ENCODE results near the gene GARIN1A.
"Not testable (repeated sequence)": the region's sequence is repeated elsewhere in the genome, so short reads cannot be mapped to it uniquely, and the experiment has no call there.

Gene GARIN1A

GRCh38 chr7:128683738-128684137, 11.6 kb downstream of the GARIN1A start:
- not testable (repeated sequence) for DNase-seq

GRCh38 chr7:128687131-128687530, 15.0 kb downstream of the GARIN1A start:
- no peak for DNase-seq

GRCh38 chr7:128688492-128688891, 16.4 kb downstream of the GARIN1A start:
- DNase-seq = no peak

- DNase-seq = not testable (repeated sequence)
Measured at GRCh38 chr7:128689161-128689935, 17.3 kb downstream of the GARIN1A start.

- DNase-seq = no peak
Measured at GRCh38 chr7:128691227-128691626, 19.1 kb downstream of the GARIN1A start.

- DNase-seq = no peak
Measured at GRCh38 chr7:128692623-128693270, 20.7 kb downstream of the GARIN1A start.

GRCh38 chr7:128693373-128694015, 21.4 kb downstream of the GARIN1A start:
- no peak for DNase-seq

- no peak for DNase-seq
Measured at GRCh38 chr7:128694738-128695137, 22.6 kb downstream of the GARIN1A start.

GRCh38 chr7:128697302-128697905, 25.3 kb downstream of the GARIN1A start:
- DNase-seq = no peak

- DNase-seq = no peak
Measured at GRCh38 chr7:128699196-128699712, 27.2 kb downstream of the GARIN1A start.

GRCh38 chr7:128699895-128700294, 27.8 kb downstream of the GARIN1A start:
- no peak for DNase-seq

- DNase-seq = no peak
Measured at GRCh38 chr7:128701062-128701785, 29.1 kb downstream of the GARIN1A start.

GRCh38 chr7:128703609-128704241, 31.6 kb downstream of the GARIN1A start:
- no peak for DNase-seq

- DNase-seq = no peak
Measured at GRCh38 chr7:128705891-128706333, 33.8 kb downstream of the GARIN1A start.

- DNase-seq = no peak
Measured at GRCh38 chr7:128707752-128708151, 35.7 kb downstream of the GARIN1A start.

GRCh38 chr7:128708235-128708634, 36.1 kb downstream of the GARIN1A start:
- DNase-seq = no peak

- DNase-seq = no peak
Measured at GRCh38 chr7:128708824-128709223, 36.7 kb downstream of the GARIN1A start.

- no peak for DNase-seq
Measured at GRCh38 chr7:128710481-128710880, 38.4 kb downstream of the GARIN1A start.

- DNase-seq = no peak
Measured at GRCh38 chr7:128713794-128714193, 41.7 kb downstream of the GARIN1A start.

GRCh38 chr7:128714701-128715495, 42.8 kb downstream of the GARIN1A start:
- no peak for DNase-seq
